Fibroblast of villous mesenchyme (primary cell): Measurements from ENCODE around the gene SEMA4B. TPM values are rescaled to one million over a fixed set of nuclear protein-coding genes. Genes with fewer than 3 reads are reported as not detected.

Source experiments
- DNase-seq: peaks from one replicate; pipeline ENCODE4 v3.0.0-alpha.2; 2010; ENCODE audit warnings: low read depth
- H3K4me3 ChIP-seq: 2 replicates; pipeline ENCODE4 v1.5.1; 2011; ENCODE audit warnings: low read depth, mild to moderate bottlenecking, low read length
- total RNA-seq: library from RNA; depleted of rRNA; stranded (reverse); fragments of >200 nt; gene quantifications from 2 replicates; pipeline ENCODE4 v1.2.3, GENCODE V29; 2012
- TF ChIP-seq, protein P1 (sequence below): IDR thresholded peaks from 2 replicates; pipeline ENCODE4 v1.5.1; 2012; ENCODE audit warnings: low read depth, mild to moderate bottlenecking, low read length; ENCODE audit not compliant: insufficient read depth

SEMA4B gene
- total RNA-seq, 1 donor, result 16.4 TPM

DNA sequence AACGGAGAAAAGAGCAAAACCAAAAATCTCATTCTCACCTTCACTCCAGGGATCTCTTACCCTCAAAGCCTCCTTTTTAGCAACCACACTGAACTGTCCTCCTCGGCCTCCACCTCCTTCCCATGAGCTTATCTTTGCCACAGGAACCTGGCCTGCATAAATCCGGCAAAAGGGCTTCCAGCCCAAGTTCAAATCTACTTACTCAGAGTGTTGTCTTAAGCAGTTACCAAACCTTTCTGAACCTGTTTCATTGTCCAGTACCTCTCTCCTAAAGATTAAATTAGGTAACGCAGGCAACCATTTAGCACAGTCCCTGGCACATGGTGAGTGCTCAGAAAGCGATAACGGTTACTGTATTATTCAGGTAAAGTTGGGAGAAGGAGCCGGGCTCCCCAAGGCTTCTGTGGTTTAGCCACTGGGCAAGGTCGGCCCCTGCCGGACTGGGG, 31.8 kb downstream of the SEMA4B start:
- DNase-seq, result peak; percentile 37
- TF ChIP-seq, protein P1, sequence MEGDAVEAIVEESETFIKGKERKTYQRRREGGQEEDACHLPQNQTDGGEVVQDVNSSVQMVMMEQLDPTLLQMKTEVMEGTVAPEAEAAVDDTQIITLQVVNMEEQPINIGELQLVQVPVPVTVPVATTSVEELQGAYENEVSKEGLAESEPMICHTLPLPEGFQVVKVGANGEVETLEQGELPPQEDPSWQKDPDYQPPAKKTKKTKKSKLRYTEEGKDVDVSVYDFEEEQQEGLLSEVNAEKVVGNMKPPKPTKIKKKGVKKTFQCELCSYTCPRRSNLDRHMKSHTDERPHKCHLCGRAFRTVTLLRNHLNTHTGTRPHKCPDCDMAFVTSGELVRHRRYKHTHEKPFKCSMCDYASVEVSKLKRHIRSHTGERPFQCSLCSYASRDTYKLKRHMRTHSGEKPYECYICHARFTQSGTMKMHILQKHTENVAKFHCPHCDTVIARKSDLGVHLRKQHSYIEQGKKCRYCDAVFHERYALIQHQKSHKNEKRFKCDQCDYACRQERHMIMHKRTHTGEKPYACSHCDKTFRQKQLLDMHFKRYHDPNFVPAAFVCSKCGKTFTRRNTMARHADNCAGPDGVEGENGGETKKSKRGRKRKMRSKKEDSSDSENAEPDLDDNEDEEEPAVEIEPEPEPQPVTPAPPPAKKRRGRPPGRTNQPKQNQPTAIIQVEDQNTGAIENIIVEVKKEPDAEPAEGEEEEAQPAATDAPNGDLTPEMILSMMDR, result peak; percentile 51
- H3K4me3 ChIP-seq, result peak overlapping the region; percentile 89

DNA sequence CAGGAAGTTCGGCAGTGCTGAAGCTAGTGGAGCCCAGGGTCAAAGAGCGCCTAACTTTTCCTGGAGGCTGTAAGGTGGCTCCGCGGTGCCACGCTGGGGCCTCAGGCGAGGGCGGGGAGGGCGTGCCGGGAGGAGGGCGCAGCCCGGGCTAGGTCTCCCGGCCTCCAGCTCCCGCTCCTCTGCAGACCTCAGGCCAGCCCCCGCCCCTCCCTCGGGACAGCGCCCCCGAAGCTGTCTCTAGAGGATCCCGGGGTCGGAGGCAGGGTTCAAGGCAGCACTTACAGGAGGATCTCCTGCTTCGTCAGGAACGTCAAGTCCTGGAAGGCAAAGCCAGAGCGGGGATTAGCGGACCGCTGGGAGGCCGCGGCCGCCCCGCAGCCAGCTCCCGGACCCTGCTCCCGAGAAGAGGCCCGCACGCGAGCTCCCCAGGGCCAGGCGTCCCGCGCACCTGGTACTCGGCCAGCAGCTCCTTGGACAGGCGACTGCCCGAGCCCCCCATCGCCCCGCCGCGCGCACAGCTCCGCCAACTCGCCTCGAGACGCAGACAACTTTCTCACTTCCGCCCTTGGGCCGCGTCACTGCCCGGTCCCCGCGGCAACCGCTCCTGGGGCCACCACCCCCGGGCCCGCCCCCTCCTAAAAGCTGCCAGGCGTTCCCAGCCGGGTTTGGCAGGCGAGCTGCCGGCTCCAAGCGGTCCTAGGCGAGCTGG, 32.4 kb downstream of the SEMA4B start, which contains the start of gene CIB1:
Gene CIB1, minus strand, starts transcription at position 555 of the 709 bp plus-strand sequence. Its CDS starts 56 bp downstream, at position 499.
- TF ChIP-seq, protein P1, result no peak
- peak; percentile 98 for DNase-seq

DNA sequence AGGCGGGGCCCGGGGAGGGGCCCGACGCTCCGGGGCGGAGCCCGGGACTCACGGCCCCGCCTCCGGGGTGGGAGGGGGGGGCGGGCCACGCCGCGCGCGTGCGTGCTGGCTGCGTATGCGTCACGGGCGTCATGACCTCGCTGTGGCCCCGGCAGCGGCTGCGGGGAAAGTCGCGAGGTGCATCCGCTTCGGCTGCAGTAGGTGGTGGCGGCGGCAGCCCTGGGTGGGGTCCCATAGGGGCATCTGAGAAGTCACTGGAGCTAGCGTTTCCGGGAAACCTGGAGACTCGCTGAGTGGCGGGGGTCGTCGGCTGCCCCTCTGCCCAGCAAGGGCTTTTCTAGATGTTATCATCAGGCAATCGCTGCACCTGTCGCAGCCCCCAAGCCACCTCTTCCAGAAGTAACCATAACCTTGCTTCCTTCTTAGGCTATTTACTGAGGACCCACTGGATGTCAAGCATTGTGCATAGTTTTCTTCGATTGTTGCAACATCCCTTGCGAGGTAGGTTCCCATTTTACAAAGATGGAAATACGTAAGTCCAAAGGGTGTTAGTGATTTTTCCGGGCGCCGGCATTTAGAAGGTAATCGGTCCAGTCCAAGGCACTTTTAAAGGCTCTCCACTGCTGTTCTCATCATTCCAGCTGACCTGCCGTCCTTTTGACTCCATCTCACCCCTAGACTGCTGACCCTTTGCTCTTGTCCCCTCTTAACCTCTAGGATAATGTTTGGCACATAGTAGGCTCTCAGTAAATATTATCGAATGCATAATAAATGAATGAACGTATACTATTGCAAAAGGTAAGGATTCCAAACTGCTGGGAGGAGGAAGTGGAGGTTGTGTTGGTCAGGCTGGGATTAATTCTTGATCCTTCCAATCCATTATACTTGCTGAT, 33.2 kb downstream of the SEMA4B start, which contains the start of gene GDPGP1:
Gene GDPGP1, plus strand, starts transcription at position 114 of the 893 bp plus-strand sequence. CDS start 6,700 bp downstream, outside the sequence.
- peak; percentile 42 for DNase-seq
- TF ChIP-seq, protein P1, result no peak
- H3K4me3 ChIP-seq, result peak within 1 kb of the TSS; percentile 89

More for the DNA sequence above, 32.4 kb downstream of the SEMA4B start, which contains the start of gene CIB1:
- H3K4me3 ChIP-seq, result peak within 1 kb of the TSS; percentile 89

DNA sequence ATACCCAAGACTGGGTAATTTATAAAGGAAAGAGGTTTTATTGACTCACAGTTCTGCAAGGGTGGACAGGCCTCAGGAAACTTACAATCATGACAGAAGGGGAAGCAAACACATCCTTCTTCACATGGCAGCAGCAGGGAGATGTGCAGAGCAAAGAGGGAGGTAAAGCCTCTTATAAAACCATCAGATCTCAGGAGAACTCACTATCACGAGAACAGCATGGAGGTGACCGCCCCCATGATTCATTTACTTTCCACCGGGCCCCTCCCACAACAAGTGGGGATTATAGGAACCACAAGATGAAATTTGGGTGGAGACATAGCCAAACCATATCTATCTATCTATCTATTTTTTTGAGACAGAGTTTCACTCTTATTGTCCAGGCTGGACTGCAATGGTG, 38.2 kb downstream of the SEMA4B start:
- H3K4me3 ChIP-seq, result no peak overlapping the region
- DNase-seq, result no peak
- TF ChIP-seq, protein P1, result no peak

DNA sequence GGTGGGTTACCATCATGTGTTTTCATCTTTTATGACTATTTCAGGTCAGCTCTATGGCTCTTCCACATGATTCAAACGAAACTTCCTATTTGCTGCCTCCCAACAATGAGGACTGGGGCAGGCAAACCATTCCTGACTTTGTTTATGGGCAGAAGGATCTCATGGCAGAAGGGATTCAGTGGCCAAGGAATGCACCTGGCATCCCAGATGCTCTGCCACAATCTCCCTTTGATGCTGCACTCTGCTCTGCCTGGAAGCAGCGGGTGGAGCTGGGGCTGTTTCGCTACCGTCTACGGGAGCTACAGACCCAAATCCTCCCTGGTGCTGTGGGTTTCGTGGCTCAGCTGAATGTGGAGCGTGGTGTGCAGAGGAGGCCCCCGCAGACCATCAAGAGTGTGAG, 39.7 kb downstream of the SEMA4B start:
- TF ChIP-seq, protein P1, result no peak
- no peak overlapping the region for H3K4me3 ChIP-seq
- no peak for DNase-seq

DNA sequence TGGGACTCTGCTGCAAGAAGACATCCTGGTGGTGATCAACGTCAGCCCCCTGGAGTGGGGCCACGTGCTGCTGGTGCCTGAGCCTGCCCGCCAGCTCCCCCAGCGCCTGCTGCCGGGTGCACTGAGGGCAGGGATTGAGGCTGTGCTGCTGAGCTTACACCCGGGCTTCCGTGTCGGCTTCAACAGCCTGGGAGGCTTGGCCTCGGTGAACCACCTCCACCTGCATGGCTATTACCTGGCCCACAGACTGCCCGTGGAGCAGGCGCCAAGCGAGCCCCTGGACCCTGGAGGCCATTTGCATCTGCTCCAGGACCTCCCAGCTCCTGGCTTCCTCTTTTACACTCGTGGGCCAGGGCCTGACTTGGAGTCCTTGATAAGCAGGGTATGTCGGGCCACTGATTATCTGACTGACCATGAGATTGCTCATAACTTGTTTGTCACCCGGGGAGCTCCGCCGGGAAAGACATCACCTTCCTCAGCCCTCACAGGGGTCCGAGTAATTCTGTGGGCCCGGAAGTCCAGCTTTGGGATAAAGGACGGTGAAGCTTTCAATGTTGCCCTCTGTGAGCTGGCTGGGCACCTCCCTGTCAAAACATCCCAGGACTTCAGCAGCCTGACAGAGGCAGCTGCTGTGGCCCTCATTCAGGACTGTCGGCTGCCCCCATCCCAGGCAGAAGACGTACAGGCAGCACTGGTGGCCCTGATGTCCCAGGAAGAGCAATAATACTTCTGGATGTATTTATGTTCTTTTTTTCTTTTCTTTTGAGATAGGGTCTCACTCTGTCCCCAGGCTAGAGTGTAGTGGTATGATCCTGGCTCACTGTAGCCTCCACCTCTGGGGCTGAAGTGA, 40.4 kb downstream of the SEMA4B start:
- DNase-seq, result no peak
- TF ChIP-seq, protein P1, result no peak
- H3K4me3 ChIP-seq, result no peak overlapping the region
